Stimulated activated naive B cell treated with anti-CD40 and anti-IgM and Interleukin-4, amounts not matched to agents 10 μg/mL and 1 μg/mL and 100 μg/mL, for 72 hours (primary cell): ENCODE results near the gene TRIM77.
"Not testable (repeated sequence)": the region's sequence is repeated elsewhere in the genome, so short reads cannot be mapped to it uniquely, and the experiment has no call there.

Experiments
- ATAC-seq, 2 donors: fragments of 150-1000 bp; cut with Tn5 transposase; replicated peaks; 2 replicates each; pipeline ENCODE4 v1.10.0; 2021; ENCODE audit warnings: moderate library complexity in 1 of 2
- DNase-seq: peaks from one replicate; pipeline ENCODE4 v3.0.0; 2021
- H3K27ac Mint-ChIP-seq: one replicate; pipeline ENCODE4 v1.8.0; 2022; ENCODE audit warnings: mild to moderate bottlenecking, mixed read lengths
- H3K27me3 Mint-ChIP-seq, 2 donors: one replicate each; pipeline ENCODE4 v1.8.0; 2022; ENCODE audit warnings: mixed read lengths in 2 of 2
- H3K36me3 Mint-ChIP-seq, 2 donors: one replicate each; pipeline ENCODE4 v1.8.0; 2022; ENCODE audit warnings: mixed read lengths in 2 of 2, mild to moderate bottlenecking in 1 of 2
- H3K4me1 Mint-ChIP-seq, 2 donors: one replicate each; pipeline ENCODE4 v1.8.0; 2022; ENCODE audit warnings: mixed read lengths in 2 of 2, mild to moderate bottlenecking in 1 of 2
- H3K4me3 Mint-ChIP-seq, 2 donors: one replicate each; pipeline ENCODE4 v1.8.0; 2022; ENCODE audit warnings: mild to moderate bottlenecking in 2 of 2, mixed read lengths in 2 of 2, moderate library complexity in 1 of 2
- H3K9me3 Mint-ChIP-seq, 2 donors: one replicate each; pipeline ENCODE4 v1.8.0; 2022; ENCODE audit warnings: mixed read lengths in 2 of 2, mild to moderate bottlenecking in 1 of 2

TRIM77 gene

DNA sequence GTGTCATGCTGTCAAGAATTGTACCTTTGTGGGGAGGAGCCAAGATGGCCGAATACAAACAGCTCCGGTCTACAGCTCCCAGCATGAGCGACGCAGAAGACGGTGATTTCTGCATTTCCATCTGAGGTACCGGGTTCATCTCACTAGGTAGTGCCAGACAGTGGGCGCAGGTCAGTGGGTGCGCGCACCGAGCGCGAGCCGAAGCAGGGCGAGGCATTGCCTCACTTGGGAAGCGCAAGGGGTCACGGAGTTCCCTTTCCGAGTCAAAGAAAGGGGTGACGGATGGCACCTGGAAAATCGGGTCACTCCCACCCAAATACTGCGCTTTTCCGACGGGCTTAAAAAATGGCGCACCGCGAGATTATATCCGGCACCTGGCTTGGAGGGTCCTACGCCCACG, 34.1 kb downstream of the TRIM77 start:
- H3K27me3 Mint-ChIP-seq, H3K36me3 Mint-ChIP-seq, H3K4me1 Mint-ChIP-seq, DNase-seq, ATAC-seq, H3K4me3 Mint-ChIP-seq, H3K27ac Mint-ChIP-seq, H3K9me3 Mint-ChIP-seq: not testable (repeated sequence)

DNA sequence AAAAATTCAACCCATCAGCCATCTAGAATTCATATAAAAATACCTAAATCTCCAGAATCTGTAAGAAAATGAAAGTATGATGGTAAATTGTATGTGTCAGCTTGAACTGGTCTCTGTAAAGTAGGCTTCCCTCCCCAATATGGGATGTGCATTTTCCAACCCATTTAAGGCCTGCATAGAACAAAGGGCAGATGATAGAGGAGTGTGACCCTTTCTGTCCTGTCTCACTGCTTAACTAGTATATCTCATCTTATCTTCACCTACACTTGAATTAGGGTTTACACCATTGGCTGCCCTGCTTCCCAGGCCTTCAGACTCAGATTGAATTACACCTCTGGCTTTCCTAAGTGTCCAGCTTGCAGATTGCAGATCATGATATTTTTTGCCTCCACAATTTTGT, 40.7 kb downstream of the TRIM77 start:
- not testable (repeated sequence) for H3K36me3 Mint-ChIP-seq, DNase-seq, H3K9me3 Mint-ChIP-seq, H3K4me3 Mint-ChIP-seq, H3K27ac Mint-ChIP-seq, ATAC-seq, H3K27me3 Mint-ChIP-seq, H3K4me1 Mint-ChIP-seq
